Retina (tissue), 1 donor: ENCODE results near the gene ROBO3.

ENCODE experiments used
- DNase-seq: peaks from one replicate; pipeline ENCODE4 v3.0.0-alpha.2; 2016

Gene ROBO3

GRCh38 chr11:124892146-124892545, 26.9 kb downstream of the ROBO3 start:
- DNase-seq, result no peak

GRCh38 chr11:124892750-124893454, 27.7 kb downstream of the ROBO3 start:
- DNase-seq, result no peak

GRCh38 chr11:124893781-124894401, 28.7 kb downstream of the ROBO3 start:
- no peak for DNase-seq

- DNase-seq, result no peak
Measured at GRCh38 chr11:124894606-124895430, 29.6 kb downstream of the ROBO3 start.

GRCh38 chr11:124895471-124895971, 30.3 kb downstream of the ROBO3 start:
- no peak for DNase-seq

GRCh38 chr11:124896071-124896750, 31.0 kb downstream of the ROBO3 start:
- no peak for DNase-seq

GRCh38 chr11:124896821-124897391, 31.7 kb downstream of the ROBO3 start:
- no peak for DNase-seq

- DNase-seq, result no peak
Measured at GRCh38 chr11:124897674-124898262, 32.5 kb downstream of the ROBO3 start, which contains the start of gene ROBO4. Gene ROBO4 (minus strand): TSS chr11:124897865. CDS start chr11:124897795, 70 bp downstream.

GRCh38 chr11:124898263-124898680, 33.0 kb downstream of the ROBO3 start:
- no peak for DNase-seq

GRCh38 chr11:124898711-124899110, 33.5 kb downstream of the ROBO3 start:
- no peak for DNase-seq

- DNase-seq, result no peak
Measured at GRCh38 chr11:124899383-124900145, 34.3 kb downstream of the ROBO3 start.

GRCh38 chr11:124900464-124900863, 35.2 kb downstream of the ROBO3 start:
- no peak for DNase-seq

- no peak for DNase-seq
Measured at GRCh38 chr11:124902616-124903015, 37.4 kb downstream of the ROBO3 start.

GRCh38 chr11:124915541-124916369, 50.5 kb downstream of the ROBO3 start:
- DNase-seq, result no peak

- DNase-seq, result no peak
Measured at GRCh38 chr11:124916370-124916710, 51.1 kb downstream of the ROBO3 start.

GRCh38 chr11:124917115-124917637, 51.9 kb downstream of the ROBO3 start:
- DNase-seq, result no peak

GRCh38 chr11:124918950-124919349, 53.7 kb downstream of the ROBO3 start, which contains the start of gene HEPN1:
Gene HEPN1 (plus strand): TSS chr11:124919250.
- DNase-seq, result no peak

GRCh38 chr11:124919898-124920297, 54.7 kb downstream of the ROBO3 start:
- DNase-seq, result no peak

- DNase-seq, result no peak
Measured at GRCh38 chr11:124920356-124920755, 55.1 kb downstream of the ROBO3 start.
